IPS DF 6.9 (cell line): ENCODE results near the gene THAP11.
A peak's percentile ranks its signal among the peaks of the same experiment; 100 is the strongest.
"Not testable (repeated sequence)": the region's sequence is repeated elsewhere in the genome, so short reads cannot be mapped to it uniquely, and the experiment has no call there.

Source experiments
- DNase-seq: peaks from one replicate; pipeline ENCODE4 v3.0.0-alpha.2; 2013; ENCODE audit warnings: low read depth, low spot score
- H3K27ac ChIP-seq: one replicate; pipeline ENCODE4 v1.5.1; 2013; ENCODE audit warnings: low read length, control low read depth
- H3K27me3 ChIP-seq: 2 replicates; pipeline ENCODE4 v1.6.1; 2013; ENCODE audit warnings: mild to moderate bottlenecking, low read length; ENCODE audit not compliant: control insufficient read depth, insufficient read depth
- H3K36me3 ChIP-seq: 2 replicates; pipeline ENCODE4 v1.6.1; 2013; ENCODE audit warnings: low read length; ENCODE audit not compliant: control insufficient read depth, insufficient read depth
- H3K4me1 ChIP-seq: 2 replicates; pipeline ENCODE4 v1.6.1; 2013; ENCODE audit warnings: low read length; ENCODE audit not compliant: control insufficient read depth, insufficient read depth
- H3K4me3 ChIP-seq: 2 replicates; pipeline ENCODE4 v1.5.1; 2013; ENCODE audit warnings: mild to moderate bottlenecking, low read length
- H3K9me3 ChIP-seq: 2 replicates; pipeline ENCODE4 v1.6.1; 2013; ENCODE audit warnings: low read length, inconsistent platforms; ENCODE audit not compliant: control insufficient read depth, insufficient read depth
- WGBS: extraction: QIAGEN DNeasy Blood & Tissue Kit; methylation state at CpG from one replicate; pipeline ENCODE4 v1.1.7; 2013; ENCODE audit warnings: mixed read lengths, missing lambda C conversion rate; ENCODE audit not compliant: insufficient read length, insufficient coverage; 5-methylcytosine and 5-hydroxymethylcytosine counted together

THAP11 gene

GRCh38 chr16:67834242-67834614 is 7.9 kb upstream of the THAP11 start:
- Histone ChIP-seq H3K27me3 (no peaks in the 10 kb centered on the region), H3K27ac (no peak overlapping the region), H3K36me3 (peaks cover 13% of the 10 kb centered on the region; the same call in 1 of the 2 replicates), H3K4me3 (no peak overlapping the region), H3K9me3 (no peaks in the 10 kb centered on the region), H3K4me1 (peaks cover 2% of the 10 kb centered on the region; the same call in 1 of the 2 replicates)
- no peak for DNase-seq
- WGBS, result no CpG with 5 or more reads among the region's 10 CpGs

DNA sequence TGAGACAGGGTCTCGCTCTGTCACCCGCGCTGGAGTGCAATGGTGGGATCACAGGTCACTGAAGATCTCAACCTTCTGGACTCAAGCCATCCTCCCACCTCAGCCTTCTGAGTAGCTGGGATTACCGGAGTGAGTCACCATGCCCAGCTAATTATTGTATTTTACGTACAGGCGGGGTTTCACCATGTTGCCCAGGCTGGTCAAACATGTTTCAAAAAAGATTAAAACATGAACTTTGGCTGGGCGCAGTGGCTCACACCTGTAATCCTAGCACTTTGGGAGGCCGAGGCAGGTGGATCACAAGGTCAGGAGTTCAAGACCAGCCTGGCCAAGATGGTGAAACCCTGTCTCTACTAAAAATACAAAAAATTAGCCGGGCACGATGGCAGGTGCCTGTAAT is 4.9 kb upstream of the THAP11 start:
- H3K4me1 ChIP-seq, H3K27ac ChIP-seq, H3K9me3 ChIP-seq, H3K27me3 ChIP-seq, H3K36me3 ChIP-seq, DNase-seq, H3K4me3 ChIP-seq: not testable (repeated sequence)
- no CpG with 5 or more reads among the region's 10 CpGs for WGBS

DNA sequence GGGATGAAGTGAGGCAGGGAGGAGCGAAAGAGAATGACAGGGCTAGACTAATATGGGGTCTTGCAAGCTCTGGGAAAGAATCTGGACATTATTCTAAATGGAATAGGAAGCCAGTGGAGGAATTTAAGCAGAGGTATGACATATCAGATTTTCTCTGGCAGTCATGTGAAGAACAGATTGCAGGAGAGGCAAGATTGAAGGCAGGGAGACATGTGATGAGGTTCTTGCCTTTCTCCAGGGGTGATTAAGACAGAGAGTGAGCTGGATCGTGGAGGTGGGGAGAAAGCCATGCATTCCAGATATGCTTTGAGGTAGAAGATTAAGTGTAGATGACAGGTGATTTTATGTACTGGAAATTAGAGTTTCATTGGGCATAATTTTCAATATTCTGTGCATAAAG is 4.3 kb upstream of the THAP11 start:
- H3K4me3 ChIP-seq, result no peak overlapping the region
- DNase-seq, result no peak
- H3K9me3 ChIP-seq, result no peaks in the 10 kb centered on the region
- no peaks in the 10 kb centered on the region for H3K36me3 ChIP-seq
- H3K27ac ChIP-seq, result no peak overlapping the region
- H3K4me1 ChIP-seq, result peaks cover 2% of the 10 kb centered on the region; the same call in 1 of the 2 replicates
- H3K27me3 ChIP-seq, result no peaks in the 10 kb centered on the region
- WGBS, result no CpG with 5 or more reads among the region's 2 CpGs

- Histone ChIP-seq H3K9me3 (no peaks in the 10 kb centered on the region), H3K36me3 (no peaks in the 10 kb centered on the region), H3K27ac (no peak overlapping the region), H3K27me3 (no peaks in the 10 kb centered on the region), H3K4me1 (peaks cover 5% of the 10 kb centered on the region; the same call in 1 of the 2 replicates), H3K4me3 (peak overlapping the region; percentile 1; the same call in 1 of the 2 replicates)
- WGBS, result no CpG with 5 or more reads among the region's 17 CpGs
- no peak for DNase-seq
Observed at GRCh38 chr16:67841198-67841815, 813 bp upstream of the THAP11 start.

DNA sequence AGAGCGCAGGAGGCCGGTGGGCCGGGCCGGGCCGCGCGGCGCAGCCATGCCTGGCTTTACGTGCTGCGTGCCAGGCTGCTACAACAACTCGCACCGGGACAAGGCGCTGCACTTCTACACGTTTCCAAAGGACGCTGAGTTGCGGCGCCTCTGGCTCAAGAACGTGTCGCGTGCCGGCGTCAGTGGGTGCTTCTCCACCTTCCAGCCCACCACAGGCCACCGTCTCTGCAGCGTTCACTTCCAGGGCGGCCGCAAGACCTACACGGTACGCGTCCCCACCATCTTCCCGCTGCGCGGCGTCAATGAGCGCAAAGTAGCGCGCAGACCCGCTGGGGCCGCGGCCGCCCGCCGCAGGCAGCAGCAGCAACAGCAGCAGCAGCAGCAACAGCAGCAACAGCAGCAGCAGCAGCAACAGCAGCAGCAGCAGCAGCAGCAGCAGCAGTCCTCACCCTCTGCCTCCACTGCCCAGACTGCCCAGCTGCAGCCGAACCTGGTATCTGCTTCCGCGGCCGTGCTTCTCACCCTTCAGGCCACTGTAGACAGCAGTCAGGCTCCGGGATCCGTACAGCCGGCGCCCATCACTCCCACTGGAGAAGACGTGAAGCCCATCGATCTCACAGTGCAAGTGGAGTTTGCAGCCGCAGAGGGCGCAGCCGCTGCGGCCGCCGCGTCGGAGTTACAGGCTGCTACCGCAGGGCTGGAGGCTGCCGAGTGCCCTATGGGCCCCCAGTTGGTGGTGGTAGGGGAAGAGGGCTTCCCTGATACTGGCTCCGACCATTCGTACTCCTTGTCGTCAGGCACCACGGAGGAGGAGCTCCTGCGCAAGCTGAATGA is 606 bp downstream of the THAP11 start:
- whole genome bisulfite sequencing, result no CpG with 5 or more reads among the region's 67 CpGs
- H3K4me1 ChIP-seq, result peaks cover 5% of the 10 kb centered on the region; the same call in 1 of the 2 replicates
- H3K36me3 ChIP-seq, result no peaks in the 10 kb centered on the region
- H3K27ac ChIP-seq, result no peak overlapping the region
- peak overlapping the region; percentile 88; the same call in 1 of the 2 replicates for H3K4me3 ChIP-seq
- no peaks in the 10 kb centered on the region for H3K9me3 ChIP-seq
- DNase-seq, result no peak
- H3K27me3 ChIP-seq, result no peaks in the 10 kb centered on the region

GRCh38 chr16:67843343-67843765 is 1.2 kb downstream of the THAP11 start:
- WGBS, result no CpG with 5 or more reads among the region's 11 CpGs
- Histone ChIP-seq H3K9me3 (no peaks in the 10 kb centered on the region), H3K4me1 (peaks cover 5% of the 10 kb centered on the region; the same call in 1 of the 2 replicates), H3K27me3 (no peaks in the 10 kb centered on the region), H3K36me3 (no peaks in the 10 kb centered on the region), H3K27ac (no peak overlapping the region), H3K4me3 (peak overlapping the region; percentile 88; the same call in 1 of the 2 replicates)
- DNase-seq, result no peak

DNA sequence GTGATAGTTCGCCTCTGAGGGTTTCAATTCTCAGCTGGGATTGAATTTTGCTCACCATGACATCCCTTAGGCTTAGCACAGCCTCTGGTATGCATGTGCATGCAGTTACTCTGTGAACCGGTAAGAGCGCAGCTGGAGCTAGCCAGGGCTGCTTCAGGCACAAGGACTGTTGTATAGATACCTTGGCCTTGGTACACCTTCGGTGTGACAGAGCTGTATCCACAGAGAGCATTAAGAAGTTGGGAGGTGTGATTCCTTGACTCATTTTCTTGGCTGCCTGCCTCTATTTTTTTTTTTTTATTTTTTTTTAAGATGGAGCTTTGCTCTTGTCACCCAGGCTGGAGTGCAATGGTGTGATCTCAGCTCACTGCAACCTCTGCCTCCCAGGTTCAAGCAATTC is 2.4 kb downstream of the THAP11 start:
- Histone ChIP-seq H3K27me3 (no peaks in the 10 kb centered on the region), H3K4me3 (no peak overlapping the region), H3K9me3 (no peaks in the 10 kb centered on the region), H3K27ac (no peak overlapping the region), H3K4me1 (peaks cover 5% of the 10 kb centered on the region; the same call in 1 of the 2 replicates), H3K36me3 (no peaks in the 10 kb centered on the region)
- WGBS, result no CpG with 5 or more reads among the region's 4 CpGs
- DNase-seq, result no peak

GRCh38 chr16:67845291-67846062 is 3.4 kb downstream of the THAP11 start:
- Histone ChIP-seq H3K27ac (no peak overlapping the region), H3K4me3 (peak overlapping the region; percentile 84; the same call in 1 of the 2 replicates), H3K9me3 (no peaks in the 10 kb centered on the region), H3K27me3 (no peaks in the 10 kb centered on the region), H3K36me3 (no peaks in the 10 kb centered on the region), H3K4me1 (peaks cover 5% of the 10 kb centered on the region; the same call in 1 of the 2 replicates)
- no peak for DNase-seq
- WGBS, result no CpG with 5 or more reads among the region's 5 CpGs

DNA sequence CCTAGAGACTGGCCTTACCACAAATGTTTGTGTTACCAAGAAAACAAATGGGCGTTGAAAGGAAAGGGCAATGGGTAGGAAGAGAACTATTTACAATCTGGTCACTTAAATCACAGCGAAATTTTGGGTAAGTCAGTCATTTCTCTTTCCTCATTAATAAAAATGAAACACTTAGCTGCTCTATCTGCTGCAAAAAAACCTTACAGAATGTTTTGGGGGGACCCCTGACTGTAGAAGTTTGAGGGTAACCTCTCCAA is 3.9 kb downstream of the THAP11 start:
- Histone ChIP-seq H3K4me3 (peak overlapping the region; percentile 84; the same call in 1 of the 2 replicates), H3K9me3 (no peaks in the 10 kb centered on the region), H3K27ac (no peak overlapping the region), H3K4me1 (peaks cover 5% of the 10 kb centered on the region; the same call in 1 of the 2 replicates), H3K27me3 (no peaks in the 10 kb centered on the region), H3K36me3 (no peaks in the 10 kb centered on the region)
- no CpG with 5 or more reads among the region's 2 CpGs for WGBS
- no peak for DNase-seq

DNA sequence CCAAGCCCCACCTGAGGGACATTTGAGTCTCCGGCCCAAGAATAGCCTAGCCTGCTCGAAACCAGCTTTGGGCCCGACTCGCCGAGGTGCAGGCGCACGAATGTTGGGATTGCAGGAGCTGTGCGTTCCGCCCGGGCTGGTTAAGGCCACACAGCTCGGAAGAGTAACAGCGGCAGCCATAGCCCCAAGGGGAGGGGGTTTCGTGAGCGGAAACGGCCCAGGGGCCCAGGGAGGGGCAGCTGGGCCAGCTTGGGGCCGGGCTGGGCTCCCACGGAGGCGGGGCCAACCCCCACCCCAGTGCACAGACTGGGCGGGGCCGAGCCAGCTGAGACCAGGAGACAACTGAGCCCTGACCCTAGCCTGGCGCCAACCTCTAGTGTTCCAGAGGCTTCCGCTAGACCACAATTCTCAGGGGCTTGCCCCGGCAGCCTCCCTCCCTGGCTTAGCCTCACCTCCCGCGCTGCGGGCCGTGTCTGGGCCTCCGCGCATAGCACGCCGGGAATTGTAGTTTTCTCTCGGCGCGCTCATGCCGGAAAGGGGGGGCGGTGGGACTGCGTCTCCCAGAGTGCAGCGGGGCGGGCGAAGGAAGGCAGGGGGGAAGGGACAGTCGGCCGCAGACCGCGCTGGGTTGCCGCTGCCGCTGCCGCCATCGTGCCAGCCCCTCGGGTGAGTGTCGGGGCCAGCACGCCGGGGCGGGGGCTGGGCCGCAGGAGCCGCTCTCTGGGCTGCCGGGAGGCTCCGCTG is 4.4 kb downstream of the THAP11 start, which contains the start of gene NUTF2:
TSS of gene NUTF2 (plus strand) at position 614 of the 744 bp plus-strand sequence. CDS start 18,198 bp downstream, outside the sequence.
- Histone ChIP-seq H3K27ac (no peak within 1 kb of the TSS), H3K9me3 (no peaks in the 10 kb centered on the region), H3K36me3 (no peaks in the 10 kb centered on the region), H3K4me3 (peak within 1 kb of the TSS; percentile 84), H3K4me1 (peaks cover 5% of the 10 kb centered on the region; the same call in 1 of the 2 replicates), H3K27me3 (no peaks in the 10 kb centered on the region)
- no CpG with 5 or more reads among the region's 57 CpGs for WGBS
- DNase-seq, result peak; percentile 94
